Measurements from ENCODE around the gene ASB13. TPM values are rescaled to one million over a fixed set of nuclear protein-coding genes. Genes with fewer than 3 reads are reported as not detected.
A peak's percentile ranks its signal among the peaks of the same experiment; 100 is the strongest.

Gene ASB13
- total and polyA plus RNA-seq, 2 of the 13 experiments (the other 11 are each of a cell fraction or from before 2014, with no cell fraction given), result 9.3 to 15.4 TPM

- no peak for TF ChIP-seq LCORL (IDR thresholded peaks at IDR 0.05)
- peak; percentile 86 for TF ChIP-seq LCORL (CRISPR knock-in tag; IDR thresholded peaks at IDR 0.05)
- no peak for TF ChIP-seq ZNF260 (CRISPR knock-in tag; IDR thresholded peaks at IDR 0.05; ENCODE audit: borderline replicate concordance, low read depth)
- TF ChIP-seq ZNF660 (CRISPR knock-in tag; IDR thresholded peaks at IDR 0.05; ENCODE audit: borderline replicate concordance, low read depth), result no peak
- no peak for TF ChIP-seq ZBTB2 (CRISPR knock-in tag; IDR thresholded peaks at IDR 0.05; ENCODE audit: low read depth)
These were observed 75.0 kb downstream of the ASB13 start (continued) for GRCh38 chr10:5591336-5591824.

- FAIRE-seq (no peak), DNase-seq (ENCODE audit: low spot score) (no peak), ATAC-seq (peak; percentile 8)
- TF ChIP-seq MTERF4 (CRISPR knock-in tag; IDR thresholded peaks at IDR 0.05) (0 out of 2 replicates have a peak, but pooled peaks have one; percentile 1), IKZF5 (CRISPR knock-in tag; IDR thresholded peaks at IDR 0.05) (no peak), SAFB2 (CRISPR knock-in tag; IDR thresholded peaks at IDR 0.05; ENCODE audit: borderline replicate concordance, low read depth) (peak; percentile 46; the same call in 1 of the 2 replicates), PRDM15 (CRISPR knock-in tag; IDR thresholded peaks at IDR 0.05) (0 out of 2 replicates have a peak, but pooled peaks have one; percentile 22), ZFP90 (CRISPR knock-in tag; IDR thresholded peaks at IDR 0.05; ENCODE audit: borderline replicate concordance) (0 out of 2 replicates have a peak, but pooled peaks have one; percentile 14), KLF9 (CRISPR knock-in tag; IDR thresholded peaks at IDR 0.05; ENCODE audit: low read depth) (no peak), CAMTA2 (CRISPR knock-in tag; IDR thresholded peaks at IDR 0.05; ENCODE audit: borderline replicate concordance) (no peak)
- H3K9ac ChIP-seq (ENCODE audit: insufficient read depth, low read depth, low read length), result no peak overlapping the region
- intact Hi-C loops (cut with micrococcal nuclease; ENCODE audit: unreplicated experiment) (no loop called here), in situ Hi-C loops (cut with HindIII; ENCODE audit: extremely low pct_ligation_motif_present, low pct_unique_long_range_greater_than_20kb) (no loop called here)
- H3K27ac ChIP-seq (ENCODE audit: extremely low read length, insufficient read depth, low read length), result no peak overlapping the region
- no peaks in the 10 kb centered on the region for H4K20me1 ChIP-seq (ENCODE audit: insufficient read depth, low read length)
- H3K79me2 ChIP-seq (ENCODE audit: insufficient read depth, low read length), result no peaks in the 10 kb centered on the region
- WGBS (ENCODE audit: low lambda C conversion rate), result 34% methylated on average over 9 of the region's 10 CpGs
- no peaks in the 10 kb centered on the region for H3K36me3 ChIP-seq (replicated peaks in 1 of 2; ENCODE audit: control insufficient read depth in 1 of 2, insufficient read depth in 2 of 2, low read length in 2 of 2)
- BruUV-seq (replicated peaks), result no TSS peak
- no peak overlapping the region for H2AFZ ChIP-seq (ENCODE audit: low read length)
- POLR2A ChIA-PET, result interaction anchor here (1.5 to 2.2 kb wide), 3 partner anchors 42 to 144 kb away, joined by 4 to 10 read pairs (median 9); no protein-coding TSS in a partner anchor
- peaks cover 0 to 27% of the 10 kb centered on the region in 2 experiments; a peak in 3 of 5 replicates for H3K27me3 ChIP-seq (ENCODE audit: control insufficient read depth in 1 of 2, insufficient read depth in 2 of 2, low read length in 2 of 2)
- peak overlapping the region in 2 of 3 experiments; percentile 3 to 61; a peak in 3 of 6 replicates for H3K4me3 ChIP-seq (replicated peaks in 1 of 3; ENCODE audit: insufficient read depth in 1 of 3, low read depth in 2 of 3, low read length in 3 of 3)
- H3K4me2 ChIP-seq (ENCODE audit: low read depth, low read length), result peak overlapping the region; percentile 87
- H3K4me1 ChIP-seq (ENCODE audit: insufficient read depth, low read length), result peaks cover 90% of the 10 kb centered on the region
- CTCF ChIA-PET (ENCODE audit: low intra/inter-chr PET ratio, low total read pairs), result no interaction called here
- H3K9me3 ChIP-seq (ENCODE audit: low read length), result no peaks in the 10 kb centered on the region
These were observed 75.6 kb downstream of the ASB13 start for GRCh38 chr10:5590816-5591215.
